ENCODE results near the gene IFFO2.

IFFO2 gene

DNA sequence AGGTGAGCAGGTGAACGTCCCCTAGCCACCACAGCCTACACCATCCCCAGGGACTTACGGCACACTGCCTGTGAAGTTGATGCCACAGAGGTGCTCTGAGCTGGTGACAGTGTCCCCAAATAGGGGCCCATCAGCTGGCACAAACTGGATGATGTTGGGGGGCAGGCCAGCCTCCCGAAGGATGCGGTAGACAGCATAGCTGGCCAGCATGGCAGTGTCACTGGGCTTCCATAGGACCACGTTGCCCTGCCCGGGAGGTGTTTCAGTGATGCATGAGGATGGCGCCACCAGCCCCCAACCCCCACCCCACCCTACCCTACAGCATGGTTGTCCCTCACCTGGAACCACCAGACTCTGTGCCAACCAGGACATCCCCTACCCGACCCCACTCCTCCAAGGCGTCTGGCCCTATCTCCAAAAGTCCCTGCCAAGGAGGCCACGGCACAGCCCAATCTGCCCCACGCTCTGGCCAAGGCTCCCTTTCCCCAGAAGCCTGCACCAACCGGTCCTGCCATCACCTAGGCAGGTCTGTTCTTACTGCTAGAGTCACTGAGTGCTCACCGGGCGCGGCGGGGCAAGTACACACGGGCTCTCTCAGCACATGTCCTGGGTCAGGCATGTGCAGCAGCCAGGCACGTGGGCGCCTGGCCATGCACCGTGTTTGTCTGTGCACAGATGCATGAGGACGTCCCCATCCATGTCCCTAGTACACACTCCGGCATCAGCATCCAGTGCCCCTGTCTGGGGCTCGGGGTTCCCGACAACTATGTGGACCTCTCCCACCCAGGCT, 74.6 kb downstream of the IFFO2 start:
- TF ChIP-seq, protein P1, sequence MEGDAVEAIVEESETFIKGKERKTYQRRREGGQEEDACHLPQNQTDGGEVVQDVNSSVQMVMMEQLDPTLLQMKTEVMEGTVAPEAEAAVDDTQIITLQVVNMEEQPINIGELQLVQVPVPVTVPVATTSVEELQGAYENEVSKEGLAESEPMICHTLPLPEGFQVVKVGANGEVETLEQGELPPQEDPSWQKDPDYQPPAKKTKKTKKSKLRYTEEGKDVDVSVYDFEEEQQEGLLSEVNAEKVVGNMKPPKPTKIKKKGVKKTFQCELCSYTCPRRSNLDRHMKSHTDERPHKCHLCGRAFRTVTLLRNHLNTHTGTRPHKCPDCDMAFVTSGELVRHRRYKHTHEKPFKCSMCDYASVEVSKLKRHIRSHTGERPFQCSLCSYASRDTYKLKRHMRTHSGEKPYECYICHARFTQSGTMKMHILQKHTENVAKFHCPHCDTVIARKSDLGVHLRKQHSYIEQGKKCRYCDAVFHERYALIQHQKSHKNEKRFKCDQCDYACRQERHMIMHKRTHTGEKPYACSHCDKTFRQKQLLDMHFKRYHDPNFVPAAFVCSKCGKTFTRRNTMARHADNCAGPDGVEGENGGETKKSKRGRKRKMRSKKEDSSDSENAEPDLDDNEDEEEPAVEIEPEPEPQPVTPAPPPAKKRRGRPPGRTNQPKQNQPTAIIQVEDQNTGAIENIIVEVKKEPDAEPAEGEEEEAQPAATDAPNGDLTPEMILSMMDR (IDR thresholded peaks at IDR 0.05; ENCODE audit: insufficient read depth, low read depth, low read length, missing control alignments): no peak
- H3K4me3 ChIP-seq (ENCODE audit: low read depth, low read length): no peak overlapping the region
- DNase-seq (ENCODE audit: low read depth): no peak

DNA sequence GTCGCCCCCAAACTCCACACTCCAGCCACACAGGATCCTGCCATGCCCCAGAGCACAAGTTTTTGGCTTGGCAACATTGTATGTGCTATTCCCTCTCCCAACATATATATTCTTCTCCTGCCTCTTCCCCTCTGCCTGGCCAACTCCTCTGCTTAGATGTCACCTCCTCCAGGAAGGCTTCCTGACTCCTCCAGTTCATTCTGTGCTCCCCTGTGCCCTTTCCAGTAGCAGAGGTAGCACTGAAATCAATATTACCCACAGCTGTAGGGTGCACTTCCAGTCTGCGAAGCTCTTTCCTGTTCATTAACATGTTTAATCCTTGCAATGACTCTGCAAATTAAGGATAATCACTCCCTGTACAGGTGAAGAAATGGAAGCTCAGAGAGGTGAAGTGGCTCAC, 75.3 kb downstream of the IFFO2 start:
- DNase-seq (ENCODE audit: low read depth): no peak
- TF ChIP-seq, protein P1 (IDR thresholded peaks at IDR 0.05; ENCODE audit: insufficient read depth, low read depth, low read length, missing control alignments): no peak
- H3K4me3 ChIP-seq (ENCODE audit: low read depth, low read length): no peak overlapping the region

DNA sequence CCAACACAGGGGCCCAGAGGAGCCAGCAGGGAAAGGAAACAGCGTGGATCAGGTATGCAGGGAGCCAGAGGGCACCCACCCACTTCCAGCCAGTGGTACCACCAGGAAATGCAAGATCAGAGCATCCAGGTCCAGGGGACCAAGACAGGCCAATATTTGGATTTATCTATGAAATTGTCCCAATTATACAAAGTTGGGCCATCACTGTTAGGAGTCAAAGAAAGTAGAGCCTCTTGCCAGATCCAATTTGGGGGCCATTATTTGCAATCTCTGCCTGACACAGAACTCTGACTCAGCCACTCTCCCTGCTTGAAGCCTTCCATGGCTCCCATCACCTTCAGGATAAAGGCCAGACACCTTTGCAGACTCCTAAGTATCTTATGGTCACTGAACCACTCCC, 75.9 kb downstream of the IFFO2 start:
- TF ChIP-seq, protein P1 (IDR thresholded peaks at IDR 0.05; ENCODE audit: insufficient read depth, low read depth, low read length, missing control alignments): no peak
- no peak for DNase-seq (ENCODE audit: low read depth)
- no peak overlapping the region for H3K4me3 ChIP-seq (ENCODE audit: low read depth, low read length)

DNA sequence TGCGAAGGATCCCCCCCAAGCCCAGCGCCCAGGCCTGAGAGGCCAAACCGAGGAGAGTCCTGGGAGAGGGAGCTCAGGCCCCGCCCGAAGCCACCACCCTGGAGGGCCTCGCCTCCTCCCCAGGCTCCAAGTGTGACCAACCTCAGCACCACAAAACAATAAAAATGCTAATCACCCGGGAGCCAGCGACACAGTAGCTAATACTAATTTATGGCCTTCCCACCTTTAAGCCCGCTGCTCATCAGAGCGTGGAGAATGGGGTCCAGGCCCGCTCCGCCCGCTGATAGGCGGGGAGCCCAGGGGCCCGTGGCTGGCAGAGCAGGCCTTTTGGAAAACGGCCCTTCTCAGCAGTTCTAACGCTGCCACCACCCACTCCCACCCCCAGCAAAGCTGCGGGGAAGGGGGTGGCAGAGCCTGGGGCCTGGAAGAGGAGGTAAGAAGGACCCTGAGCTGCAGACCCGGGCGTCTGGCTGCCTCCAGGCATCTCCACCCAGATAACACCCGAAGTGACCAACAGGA, 76.6 kb downstream of the IFFO2 start:
- TF ChIP-seq, protein P1 (IDR thresholded peaks at IDR 0.05; ENCODE audit: insufficient read depth, low read depth, low read length, missing control alignments): no peak
- no peak for DNase-seq (ENCODE audit: low read depth)
- H3K4me3 ChIP-seq (ENCODE audit: low read depth, low read length): no peak overlapping the region

DNA sequence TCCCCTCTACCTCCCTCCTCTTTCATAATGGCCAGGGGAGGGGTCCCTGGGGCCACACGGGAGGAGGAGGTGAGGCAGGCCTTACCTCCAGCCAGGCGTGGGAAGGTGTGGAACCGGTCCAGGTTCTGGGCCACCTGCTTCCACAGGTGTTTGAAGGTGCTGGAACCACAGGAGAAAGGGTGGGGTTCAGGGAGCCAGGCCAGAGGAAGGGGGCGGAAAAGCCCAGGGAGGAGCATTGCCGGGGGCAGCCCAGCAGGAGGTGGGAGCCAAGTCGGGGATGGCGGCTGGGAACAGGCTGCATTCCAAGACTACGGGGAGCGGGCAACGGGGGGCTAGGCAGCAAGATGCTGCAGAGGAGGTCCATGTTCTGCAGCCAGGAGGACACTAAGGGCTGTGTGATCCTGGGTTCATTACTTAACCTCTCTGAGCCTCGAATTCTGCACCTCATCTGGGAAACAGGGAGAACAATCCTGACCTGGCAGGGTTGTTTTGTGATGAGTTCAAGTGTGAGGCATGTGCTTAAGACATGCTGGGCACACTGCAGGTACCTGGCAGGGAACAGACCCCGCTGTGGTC, 77.2 kb downstream of the IFFO2 start:
- no peak overlapping the region for H3K4me3 ChIP-seq (ENCODE audit: low read depth, low read length)
- no peak for DNase-seq (ENCODE audit: low read depth)
- TF ChIP-seq, protein P1 (IDR thresholded peaks at IDR 0.05; ENCODE audit: insufficient read depth, low read depth, low read length, missing control alignments): no peak

DNA sequence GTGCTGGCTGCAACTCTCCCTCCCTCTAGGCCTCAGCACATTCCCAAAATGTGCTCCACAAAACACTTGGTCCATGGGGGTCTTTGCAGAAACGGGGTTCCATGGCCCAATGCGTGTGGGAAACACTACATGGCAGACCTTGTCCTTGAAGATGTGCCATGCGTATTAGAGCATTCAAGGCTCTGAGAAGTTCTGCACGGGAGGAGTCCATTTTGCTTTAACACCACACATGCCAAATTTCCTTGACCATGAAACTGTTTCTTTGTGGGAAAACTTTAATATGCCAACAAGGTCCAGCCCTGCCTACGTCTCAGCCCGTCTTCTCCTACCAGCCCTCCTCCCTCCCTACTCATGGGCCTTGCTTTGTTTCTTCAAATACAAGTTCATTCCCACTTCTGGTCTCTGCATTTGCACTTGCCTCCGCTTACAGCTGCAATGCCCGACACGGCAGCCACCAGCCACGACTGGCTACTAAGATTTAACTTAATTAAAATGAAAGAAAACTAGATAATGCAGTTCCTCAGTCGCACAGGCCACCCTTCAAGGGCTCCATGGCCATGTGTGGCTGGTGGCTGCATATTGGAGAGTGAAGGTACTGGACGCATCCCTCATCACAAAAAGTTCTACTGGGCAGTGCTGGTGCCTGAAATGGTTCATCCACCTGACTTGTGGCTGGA, 77.8 kb downstream of the IFFO2 start:
- TF ChIP-seq, protein P1 (IDR thresholded peaks at IDR 0.05; ENCODE audit: insufficient read depth, low read depth, low read length, missing control alignments): no peak
- no peak for DNase-seq (ENCODE audit: low read depth)
- no peak overlapping the region for H3K4me3 ChIP-seq (ENCODE audit: low read depth, low read length)
